H1 (cell line): ENCODE data around the gene MICU1. TPM values are rescaled to one million over a fixed set of nuclear protein-coding genes. Genes with fewer than 3 reads are reported as not detected.

Experiments used
- CBX5 ChIP-seq: fragments of 300-800, 300-1000 bp; sonication (generic); IDR thresholded peaks from 2 replicates; pipeline ENCODE4 v1.7.1; 2016; ENCODE audit warnings: antibody characterized with exemption, low read length, low read depth
- polyA plus RNA-seq, 7 experiments: library from polyadenylated mRNA; depleted of rRNA in 3 of 7; stranded (reverse) in 5 of 7; unstranded in 2 of 7; fragments of >200 nt in 5 of 7; fragments of 200-250 nt in 2 of 7; gene quantifications; 1 replicate in 5 of 7; 2 replicates in 1 of 7; 4 replicates in 1 of 7; pipeline versions ENCODE4 v1.2.1 to v1.2.3, GENCODE V29; 2011 to 2013; ENCODE audit warnings: missing spikeins in 2 of 7, mixed read lengths in 2 of 7
- total RNA-seq: library from RNA; stranded (reverse); fragmentation: NEBNext Ultra II Directional; extraction: Animal tissue kit (Norgen Biotek cat#: 25700); gene quantifications from 2 replicates; pipeline ENCODE4 v1.2.1, GENCODE V29; 2021

The MICU1 gene
- total and polyA plus RNA-seq, 2 of the 8 experiments (the other 6 are each of a cell fraction or from before 2014, with no cell fraction given) = 18.0 to 36.7 TPM

- no peak for TF ChIP-seq CBX5
These were observed 289.4 kb downstream of the MICU1 start (continued) for GRCh38 chr10:72336259-72337038.
